HG03066 (cell line): ENCODE measurements around the gene ABCA1.

ENCODE experiments used
- ATAC-seq: cut with Tn5 transposase; IDR thresholded peaks from one replicate; pipeline ENCODE4 v1.9.1; 2021; ENCODE audit warnings: low read depth; ENCODE audit not compliant: unreplicated experiment

ABCA1 gene

GRCh38 chr9:104850786-104851545 lies 77.0 kb downstream of the ABCA1 start:
- no peak for ATAC-seq

- no peak for ATAC-seq
These were observed 78.9 kb downstream of the ABCA1 start for GRCh38 chr9:104849023-104849422.

GRCh38 chr9:104844710-104845109 lies 83.2 kb downstream of the ABCA1 start:
- no peak for ATAC-seq

GRCh38 chr9:104843644-104844240 lies 84.2 kb downstream of the ABCA1 start:
- no peak for ATAC-seq

GRCh38 chr9:104842698-104843097 lies 85.3 kb downstream of the ABCA1 start:
- no peak for ATAC-seq

GRCh38 chr9:104841601-104842141 lies 86.3 kb downstream of the ABCA1 start:
- no peak for ATAC-seq

GRCh38 chr9:104838958-104839357 lies 89.0 kb downstream of the ABCA1 start:
- no peak for ATAC-seq

GRCh38 chr9:104836767-104837166 lies 91.2 kb downstream of the ABCA1 start:
- no peak for ATAC-seq

GRCh38 chr9:104836235-104836634 lies 91.7 kb downstream of the ABCA1 start:
- ATAC-seq: no peak

- ATAC-seq: no peak
These were observed 92.8 kb downstream of the ABCA1 start for GRCh38 chr9:104835161-104835560.

GRCh38 chr9:104833696-104834095 lies 94.3 kb downstream of the ABCA1 start:
- no peak for ATAC-seq

- no peak for ATAC-seq
These were observed 96.3 kb downstream of the ABCA1 start for GRCh38 chr9:104831681-104832080.

GRCh38 chr9:104826911-104827310 lies 101.0 kb downstream of the ABCA1 start:
- no peak for ATAC-seq

GRCh38 chr9:104826079-104826775 lies 101.7 kb downstream of the ABCA1 start:
- no peak for ATAC-seq

- no peak for ATAC-seq
These were observed 107.6 kb downstream of the ABCA1 start for GRCh38 chr9:104820336-104820735.

GRCh38 chr9:104819033-104819432 lies 108.9 kb downstream of the ABCA1 start:
- no peak for ATAC-seq

GRCh38 chr9:104817437-104817836 lies 110.5 kb downstream of the ABCA1 start:
- ATAC-seq: no peak

GRCh38 chr9:104815851-104816565 lies 111.9 kb downstream of the ABCA1 start:
- ATAC-seq: no peak

GRCh38 chr9:104810421-104811339 lies 117.3 kb downstream of the ABCA1 start:
- ATAC-seq: no peak
